ENCODE results near the gene RNPS1.

Gene RNPS1

DNA sequence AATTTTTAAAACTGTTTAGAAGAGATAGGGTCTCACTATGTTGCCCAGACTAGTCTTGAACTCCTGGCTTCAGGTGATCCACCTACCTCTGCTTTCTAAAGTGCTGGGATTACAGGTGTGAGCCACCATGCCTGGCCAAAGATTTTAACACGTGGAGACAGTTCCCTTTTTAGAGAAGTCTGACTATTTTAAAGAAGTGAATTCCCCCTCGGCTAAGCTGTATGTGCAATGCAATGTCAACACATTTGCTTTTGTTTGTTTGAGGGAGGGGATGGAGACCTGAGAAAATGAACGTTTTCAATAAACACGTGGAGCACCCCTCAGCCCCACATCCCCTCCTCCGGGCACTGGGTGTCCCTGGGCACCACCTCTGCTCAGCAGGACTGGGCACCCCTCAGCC, 14.3 kb upstream of the RNPS1 start:
- TF ChIP-seq REST (IDR thresholded peaks at IDR 0.05; ENCODE audit: insufficient replicate concordance, low read depth) (no peak), CTCF (IDR thresholded peaks at IDR 0.05; ENCODE audit: insufficient read depth, low read length) (no peak), SPI1 (IDR thresholded peaks at IDR 0.05; ENCODE audit: borderline replicate concordance, low read depth) (peak; percentile 76; the same call in 1 of the 2 replicates), GABPA (IDR thresholded peaks at IDR 0.05; ENCODE audit: low read depth) (no peak), POLR2AphosphoS5 (IDR thresholded peaks at IDR 0.05; ENCODE audit: low read depth) (no peak)
- H3K4me3 ChIP-seq (replicated peaks; ENCODE audit: insufficient read depth, low read length), result no peak overlapping the region
- H3K27me3 ChIP-seq (ENCODE audit: insufficient read depth, poor library complexity, severe bottlenecking), result no peaks in the 10 kb centered on the region
- no peak for DNase-seq (ENCODE audit: low read depth in 1 of 2, low spot score in 1 of 2)
- H3K27ac ChIP-seq (replicated peaks), result no peak overlapping the region

DNA sequence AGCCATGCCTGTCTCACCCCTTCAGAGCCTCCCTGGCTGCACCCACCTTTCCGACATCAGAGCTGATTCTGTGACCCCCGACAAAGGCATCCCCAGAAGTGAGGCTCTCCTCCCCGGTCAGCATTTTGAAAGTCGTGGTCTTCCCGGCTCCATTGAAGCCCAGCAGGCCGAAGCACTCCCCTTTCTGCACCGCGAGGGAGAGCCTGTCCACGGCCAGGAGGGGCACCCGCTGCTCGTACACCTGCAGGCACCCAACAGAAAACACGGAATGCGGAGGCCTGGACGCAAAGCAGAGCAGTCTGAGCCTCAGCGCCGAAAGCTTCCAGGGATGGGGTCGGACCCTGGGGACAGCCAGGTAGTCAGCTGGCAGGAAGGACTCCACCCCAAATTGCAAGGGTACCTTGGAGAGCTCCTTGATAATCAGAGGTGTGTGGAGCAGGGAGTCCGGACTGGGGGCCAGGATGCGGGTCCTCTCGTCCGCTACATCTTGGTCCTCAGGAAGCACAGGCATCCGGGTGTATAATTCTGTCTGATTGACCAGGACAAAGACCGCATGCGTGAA, 13.1 kb upstream of the RNPS1 start:
- no peak overlapping the region for H3K27ac ChIP-seq (replicated peaks)
- no peak for DNase-seq (ENCODE audit: low read depth in 1 of 2, low spot score in 1 of 2)
- peak; percentile 86 for TF ChIP-seq REST (IDR thresholded peaks at IDR 0.05; ENCODE audit: insufficient replicate concordance, low read depth)
- TF ChIP-seq SPI1 (IDR thresholded peaks at IDR 0.05; ENCODE audit: borderline replicate concordance, low read depth), result no peak
- H3K27me3 ChIP-seq (ENCODE audit: insufficient read depth, poor library complexity, severe bottlenecking), result no peaks in the 10 kb centered on the region
- no peak overlapping the region for H3K4me3 ChIP-seq (replicated peaks; ENCODE audit: insufficient read depth, low read length)

DNA sequence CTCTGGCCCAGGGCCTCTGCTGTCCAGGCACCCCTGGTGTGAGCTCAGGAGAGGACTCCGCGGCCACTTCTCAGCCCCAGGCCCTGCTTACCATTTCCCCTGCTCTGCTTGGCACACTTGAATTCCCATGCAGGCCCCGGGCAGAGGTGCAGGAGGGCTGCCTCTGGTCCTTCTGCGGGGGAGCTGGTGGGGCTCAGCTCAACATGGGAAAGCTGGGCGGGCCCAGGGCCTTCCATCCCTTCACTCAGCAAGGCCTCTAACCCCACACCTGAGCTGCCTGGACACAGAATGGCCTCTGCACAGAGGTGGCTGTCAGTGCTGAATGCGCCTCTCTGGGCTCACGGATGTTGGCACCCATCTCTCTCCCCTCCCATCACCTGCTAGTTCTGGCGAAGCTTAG, 12.5 kb upstream of the RNPS1 start:
- no peaks in the 10 kb centered on the region for H3K27me3 ChIP-seq (ENCODE audit: insufficient read depth, poor library complexity, severe bottlenecking)
- H3K4me3 ChIP-seq (replicated peaks; ENCODE audit: insufficient read depth, low read length), result no peak overlapping the region
- no peak for DNase-seq (ENCODE audit: low read depth in 1 of 2, low spot score in 1 of 2)
- TF ChIP-seq REST (IDR thresholded peaks at IDR 0.05; ENCODE audit: insufficient replicate concordance, low read depth) (no peak), CTCF (IDR thresholded peaks at IDR 0.05; ENCODE audit: insufficient read depth, low read length) (no peak), GABPA (IDR thresholded peaks at IDR 0.05; ENCODE audit: low read depth) (no peak), POLR2AphosphoS5 (IDR thresholded peaks at IDR 0.05; ENCODE audit: low read depth) (no peak), SPI1 (IDR thresholded peaks at IDR 0.05; ENCODE audit: borderline replicate concordance, low read depth) (no peak)
- no peak overlapping the region for H3K27ac ChIP-seq (replicated peaks)
